NCI-H1694 treated with DMSO at 0.1 percent for 48 hours (cell line): ENCODE measurements around the gene PPIG.
A peak's percentile ranks its signal among the peaks of the same experiment; 100 is the strongest.
"Not testable (repeated sequence)": the region's sequence is repeated elsewhere in the genome, so short reads cannot be mapped to it uniquely, and the experiment has no call there.

Experiments used
- DNase-seq: peaks from one replicate; lab custom pipeline; 2025; lab: John Stamatoyannopoulos, UW

Gene PPIG

GRCh38 chr2:169584005-169584877, at the start of gene PPIG:
Gene PPIG (plus strand): TSS chr2:169584351. CDS start chr2:169604042, 19,691 bp downstream.
- DNase-seq: peak; percentile 83

DNA sequence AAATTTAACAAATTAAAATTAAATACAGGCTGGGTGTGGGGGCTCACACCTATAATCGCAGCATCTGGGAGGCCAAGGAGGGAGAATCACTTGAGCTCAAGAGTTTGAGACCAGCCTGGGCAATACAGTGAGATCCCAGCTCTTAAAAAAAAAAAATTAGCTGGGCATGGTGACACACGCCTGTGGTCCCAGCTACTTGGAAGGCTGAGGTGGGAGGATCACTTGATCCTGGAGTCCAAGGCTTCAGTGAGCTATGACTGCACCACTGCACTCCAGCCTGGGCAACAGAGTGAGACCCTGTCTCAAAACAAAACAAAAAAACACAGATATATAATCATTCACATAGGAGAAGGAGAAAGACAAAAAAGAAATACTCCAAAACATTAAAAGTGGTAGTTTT, 44.7 kb upstream of the PPIG start:
- not testable (repeated sequence) for DNase-seq

GRCh38 chr2:169540146-169540545, 44.0 kb upstream of the PPIG start:
- no peak for DNase-seq

DNA sequence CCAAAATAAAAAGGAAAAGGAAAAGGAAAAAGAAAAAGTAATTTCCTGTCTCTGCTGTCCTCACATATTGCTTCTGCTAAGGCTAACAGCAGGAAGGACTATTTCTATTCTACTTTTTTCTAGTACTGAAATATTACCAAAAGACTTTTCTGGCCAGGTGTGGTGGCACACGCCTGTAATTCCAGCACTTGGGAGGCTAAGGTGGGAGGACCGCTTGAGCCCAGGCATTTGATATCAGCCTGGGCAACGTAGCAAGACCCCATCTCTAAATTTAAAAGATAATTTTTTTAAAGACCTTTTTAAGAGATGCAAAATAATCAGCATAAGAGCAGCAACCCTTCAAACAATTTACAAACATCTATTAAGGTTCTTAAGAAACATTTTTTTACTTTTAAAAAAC, 41.7 kb upstream of the PPIG start:
- no peak for DNase-seq

DNA sequence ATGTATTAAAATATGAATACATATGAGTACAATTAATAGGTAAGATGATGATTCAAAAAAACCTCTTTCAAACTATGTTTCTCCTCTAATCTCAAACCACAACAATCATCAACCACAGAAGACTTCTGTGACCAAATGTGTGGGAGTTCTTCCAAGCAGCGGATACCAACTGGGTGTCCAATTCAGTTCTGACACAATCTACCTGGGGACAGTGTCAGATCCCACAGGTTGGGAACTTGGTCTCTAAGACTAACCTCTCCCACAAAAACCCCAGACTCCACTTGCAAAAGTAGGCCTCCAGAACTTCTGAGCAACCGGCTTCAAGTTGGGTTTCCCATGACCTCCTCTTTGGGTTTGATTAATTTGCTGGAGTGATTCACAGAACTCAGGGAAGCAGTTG, 37.4 kb upstream of the PPIG start:
- DNase-seq: no peak

- DNase-seq: peak; percentile 11
Measured at GRCh38 chr2:169561364-169561763, 22.8 kb upstream of the PPIG start.

- DNase-seq: not testable (repeated sequence)
Measured at GRCh38 chr2:169562084-169562483, 22.1 kb upstream of the PPIG start.

DNA sequence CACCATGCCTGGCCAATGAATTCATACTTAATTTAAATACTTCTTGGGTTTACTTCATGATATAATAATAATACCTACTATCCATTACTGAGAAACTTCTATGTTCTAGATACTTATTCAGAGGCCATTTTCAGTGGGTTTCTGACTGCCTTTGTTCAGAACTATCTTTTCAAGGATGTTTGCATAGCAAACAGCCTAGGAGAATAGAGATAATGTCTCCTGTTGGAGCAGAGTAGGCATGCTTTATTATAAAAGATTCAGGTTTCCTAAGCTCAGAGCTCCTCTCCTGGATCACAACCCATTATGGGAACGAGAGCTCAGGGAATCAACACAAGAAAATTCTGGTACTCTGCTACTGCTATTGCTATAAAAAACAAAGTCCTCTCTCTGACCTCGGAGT, 21.6 kb upstream of the PPIG start:
- peak; percentile 3 for DNase-seq

- DNase-seq: no peak
Measured at GRCh38 chr2:169565686-169566085, 18.5 kb upstream of the PPIG start.

- DNase-seq: no peak
Measured at GRCh38 chr2:169569948-169570347, 14.2 kb upstream of the PPIG start.

GRCh38 chr2:169570752-169571151, 13.4 kb upstream of the PPIG start:
- not testable (repeated sequence) for DNase-seq

- DNase-seq: no peak
Measured at GRCh38 chr2:169571571-169571970, 12.6 kb upstream of the PPIG start.

DNA sequence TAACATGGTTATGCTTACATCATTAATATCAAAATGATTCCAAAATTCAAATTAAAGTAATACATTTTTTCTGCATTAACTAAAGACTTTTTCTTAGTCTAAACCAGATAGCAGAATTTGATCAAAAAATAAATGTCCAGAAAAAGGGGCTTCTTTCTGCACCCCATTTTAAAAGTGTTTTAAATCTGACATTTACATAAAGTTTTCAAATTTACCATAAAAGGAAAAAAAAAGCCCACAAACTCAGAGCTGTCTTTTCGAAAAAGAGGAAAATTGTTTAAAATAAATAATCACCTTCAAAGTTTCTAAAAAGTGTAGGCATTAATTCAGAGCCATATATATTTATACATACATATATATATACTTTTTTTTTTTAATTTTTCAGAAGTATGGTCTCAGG, 12.0 kb upstream of the PPIG start:
- DNase-seq: no peak

DNA sequence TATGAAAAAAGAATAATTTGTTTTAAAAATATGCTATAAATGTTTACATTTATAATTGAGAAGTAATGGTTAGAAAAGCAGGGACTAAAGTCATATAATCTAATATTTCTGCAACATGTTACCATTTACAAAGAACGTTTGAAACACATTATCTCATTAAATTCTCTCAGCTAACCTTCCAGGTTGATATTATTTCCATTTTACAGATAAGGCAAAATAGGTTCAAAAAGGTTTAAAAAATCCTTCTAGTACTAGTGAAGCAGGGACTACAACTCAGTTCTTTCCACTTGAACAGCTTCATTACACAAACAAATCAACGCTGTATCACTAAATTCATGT, 11.4 kb upstream of the PPIG start:
- no peak for DNase-seq

DNA sequence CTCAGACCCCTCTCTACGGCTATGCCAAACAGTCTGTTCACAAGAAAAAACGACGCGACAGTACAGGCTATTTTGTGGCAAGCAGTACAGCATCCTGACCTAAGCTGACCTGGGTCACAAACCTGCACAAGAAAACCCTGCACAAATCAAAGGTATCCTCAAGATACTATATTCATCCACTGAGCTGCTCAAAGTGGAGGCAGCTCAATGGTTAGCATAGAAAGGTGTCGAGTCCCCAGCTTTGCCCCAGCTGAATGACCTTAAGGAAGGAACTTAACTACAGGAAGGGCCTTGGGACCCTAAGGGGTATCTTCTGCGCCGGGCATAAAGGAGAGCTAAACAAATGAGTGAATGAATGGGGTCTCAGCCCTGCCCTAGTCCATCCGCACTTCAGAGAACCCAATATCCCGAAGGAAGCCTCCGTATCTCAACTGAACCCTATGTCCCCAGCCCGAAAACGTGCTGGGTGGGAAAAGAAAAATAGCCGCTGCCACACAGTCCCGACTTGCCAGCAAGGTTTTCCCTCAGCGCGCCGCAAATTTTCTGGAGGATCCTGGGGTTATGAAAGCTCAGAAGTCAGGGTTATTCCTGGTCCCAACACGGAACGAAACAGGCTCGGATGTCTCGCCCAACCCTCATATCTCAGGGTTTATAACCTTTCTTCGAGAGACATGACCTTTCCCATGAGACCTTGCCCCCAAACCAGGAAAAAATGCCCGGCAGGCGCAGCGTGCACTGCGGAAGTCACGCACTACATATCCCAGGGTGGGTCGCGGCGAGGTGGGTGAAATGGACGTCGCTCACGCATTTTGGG, 10.8 kb upstream of the PPIG start, which contains the start of gene FASTKD1:
Gene FASTKD1 (minus strand): TSS at position 706 of the 814 bp plus-strand sequence. CDS start 1,836 bp downstream, outside the sequence.
- peak; percentile 95 for DNase-seq

DNA sequence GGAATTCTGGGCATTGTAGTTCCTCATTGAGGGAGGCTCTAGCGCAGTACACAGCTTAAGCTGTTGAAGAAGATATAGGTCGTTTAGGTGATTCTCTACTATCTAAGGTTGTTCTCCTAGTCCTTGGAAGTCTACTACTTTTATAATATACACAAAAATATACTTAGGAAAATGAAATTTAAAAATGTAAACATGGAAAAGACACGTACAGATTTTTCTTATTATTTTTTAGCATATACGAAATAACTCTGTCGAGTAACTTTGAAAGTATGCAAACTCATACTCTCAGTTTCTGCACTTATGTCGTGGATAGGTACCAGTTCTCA, 10.2 kb upstream of the PPIG start:
- no peak for DNase-seq

DNA sequence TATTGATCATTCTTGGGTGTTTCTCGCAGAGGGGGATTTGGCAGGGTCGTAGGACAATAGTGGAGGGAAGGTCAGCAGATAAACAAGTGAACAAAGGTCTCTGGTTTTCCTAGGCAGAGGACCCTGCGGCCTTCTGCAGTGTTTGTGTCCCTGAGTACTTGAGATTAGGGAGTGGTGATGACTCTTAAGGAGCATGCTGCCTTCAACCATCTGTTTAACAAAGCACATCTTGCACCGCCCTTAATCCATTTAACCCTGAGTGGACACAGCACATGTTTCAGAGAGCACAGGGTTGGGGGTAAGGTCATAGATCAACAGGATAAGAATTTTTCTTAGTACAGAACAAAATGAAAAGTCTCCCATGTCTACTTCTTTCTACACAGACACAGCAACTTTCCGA, 9.6 kb upstream of the PPIG start:
- not testable (repeated sequence) for DNase-seq

DNA sequence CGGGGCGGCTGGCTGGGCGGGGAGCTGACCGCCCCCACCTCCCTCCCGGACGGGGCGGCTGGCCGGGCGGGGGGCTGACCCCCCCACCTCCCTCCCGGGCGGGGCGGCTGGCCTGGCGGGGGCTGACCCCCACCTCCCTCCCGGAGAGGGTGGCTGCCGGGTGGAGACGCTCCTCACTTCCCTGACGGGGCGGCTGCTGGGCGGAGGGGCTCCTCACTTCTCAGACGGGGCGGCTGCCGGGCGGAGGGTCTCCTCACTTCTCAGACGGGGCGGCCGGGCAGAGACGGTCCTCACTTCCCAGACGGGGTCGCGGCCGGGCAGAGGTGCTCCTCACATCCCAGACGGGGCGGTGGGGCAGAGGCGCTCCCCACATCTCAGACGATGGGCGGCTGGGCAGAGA, 8.9 kb upstream of the PPIG start:
- DNase-seq: not testable (repeated sequence)

GRCh38 chr2:169579044-169579443, 5.1 kb upstream of the PPIG start:
- DNase-seq: no peak

- DNase-seq: not testable (repeated sequence)
Measured at GRCh38 chr2:169582552-169583266, 1.4 kb upstream of the PPIG start.

DNA sequence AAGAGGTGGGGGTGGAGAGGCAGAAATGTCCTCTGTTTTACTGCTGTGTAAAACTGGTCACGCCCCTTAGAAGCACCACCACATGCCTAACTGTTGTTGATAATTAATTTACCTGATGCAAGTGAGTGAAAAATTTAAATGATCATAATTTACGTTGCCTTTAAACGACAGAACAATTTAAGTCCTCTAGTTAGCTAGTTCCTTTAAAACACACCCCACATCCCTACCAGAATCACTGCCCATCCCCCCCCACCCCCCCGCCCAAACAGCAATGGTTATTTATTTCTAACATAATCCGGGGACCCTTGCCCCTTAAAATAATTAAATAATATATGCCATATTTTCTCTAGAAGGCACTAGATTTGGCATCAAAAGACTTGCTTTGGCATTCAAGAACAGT, 633 bp upstream of the PPIG start:
- no peak for DNase-seq

- DNase-seq: no peak
Measured at GRCh38 chr2:169585673-169586072, 1.5 kb downstream of the PPIG start.

DNA sequence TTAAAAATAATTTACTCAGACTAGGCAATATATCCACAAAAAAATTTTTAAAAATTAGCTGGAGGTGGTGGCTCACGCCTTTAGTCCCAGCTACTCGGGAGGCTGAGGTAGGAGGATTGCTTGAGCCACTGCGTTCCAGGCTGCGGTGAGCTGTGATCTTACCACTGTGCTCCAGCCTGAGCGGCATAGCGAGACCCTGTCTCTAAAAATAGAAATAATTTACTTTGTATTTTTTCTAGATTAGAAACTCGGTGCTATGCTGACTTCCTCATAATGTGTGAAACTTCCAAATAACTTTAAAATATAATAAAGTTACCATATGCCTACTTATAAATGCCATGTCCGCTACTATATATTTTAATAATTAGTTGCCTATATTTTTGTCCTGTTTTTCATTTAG, 6.7 kb downstream of the PPIG start:
- no peak for DNase-seq
